HG03571 (cell line): ENCODE results near the gene PDE11A.
"Not testable (repeated sequence)": the region's sequence is repeated elsewhere in the genome, so short reads cannot be mapped to it uniquely, and the experiment has no call there.

ENCODE experiments used
- ATAC-seq: cut with Tn5 transposase; IDR thresholded peaks from one replicate; pipeline ENCODE4 v1.9.1; 2021; ENCODE audit not compliant: unreplicated experiment

PDE11A gene

DNA sequence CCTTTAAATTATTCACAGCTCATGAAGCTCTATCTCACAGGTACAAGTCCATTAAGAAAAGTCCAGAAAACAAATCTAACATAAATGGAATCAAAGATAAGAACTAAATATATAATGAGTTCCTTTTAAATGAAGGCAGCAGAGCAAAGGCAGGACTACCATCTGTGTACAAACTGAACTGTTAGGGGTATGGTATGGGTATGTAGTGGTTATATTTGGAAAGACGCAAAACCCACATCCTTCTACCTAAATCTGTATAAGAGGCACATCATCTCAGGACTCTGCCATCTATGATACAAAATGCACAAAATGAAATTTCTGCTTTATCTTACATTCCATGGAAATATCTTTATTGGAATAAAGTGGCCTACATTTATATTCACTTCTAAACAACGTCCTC is 59.9 kb downstream of the PDE11A start:
- ATAC-seq: no peak

DNA sequence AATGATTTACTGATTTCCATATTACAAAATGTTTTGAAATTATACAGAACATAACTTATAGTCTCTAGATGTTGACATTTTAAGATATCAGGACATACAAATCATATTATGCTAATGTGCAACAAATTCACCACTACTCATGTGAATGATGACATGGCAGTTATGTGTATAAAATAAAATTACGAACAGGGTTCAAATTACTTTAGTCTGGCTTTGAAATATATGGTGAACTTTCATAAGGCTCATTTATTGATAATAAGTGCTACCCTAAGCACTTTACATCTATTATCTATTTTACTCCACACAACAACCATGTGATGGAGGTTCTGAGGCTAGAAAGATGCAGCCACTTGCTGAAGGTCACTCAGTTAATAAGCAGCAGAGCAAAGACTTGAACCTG is 62.8 kb downstream of the PDE11A start:
- no peak for ATAC-seq

DNA sequence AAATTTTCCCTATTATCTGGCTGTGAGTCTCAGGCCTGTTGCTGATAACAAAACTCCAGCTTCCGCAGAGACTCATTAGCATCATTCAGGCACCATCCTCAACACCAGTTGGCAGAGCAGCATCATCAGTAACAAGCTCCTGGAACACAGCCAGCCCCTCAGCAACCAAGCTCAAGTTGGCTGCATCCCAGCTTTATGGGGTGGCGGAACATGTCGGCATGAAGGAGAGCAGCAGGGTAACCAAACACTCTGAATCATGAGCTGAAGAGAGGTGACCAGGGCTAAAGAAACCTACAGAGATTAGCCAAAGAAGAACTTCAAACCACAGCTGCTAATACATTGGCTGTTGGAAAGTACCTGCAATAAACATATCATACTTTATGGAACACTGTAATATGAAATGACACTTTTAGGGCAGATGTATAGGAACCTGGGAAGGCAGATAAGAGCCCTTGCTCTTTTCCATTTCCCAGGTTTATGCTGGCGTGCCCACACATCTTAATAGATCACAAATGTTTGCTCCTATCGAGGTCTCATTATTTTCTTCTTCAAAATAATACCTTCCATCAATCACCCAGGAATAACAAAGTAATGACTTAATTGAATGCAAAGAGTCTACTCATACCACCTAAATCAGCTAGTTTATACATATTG is 63.8 kb downstream of the PDE11A start:
- ATAC-seq: no peak

DNA sequence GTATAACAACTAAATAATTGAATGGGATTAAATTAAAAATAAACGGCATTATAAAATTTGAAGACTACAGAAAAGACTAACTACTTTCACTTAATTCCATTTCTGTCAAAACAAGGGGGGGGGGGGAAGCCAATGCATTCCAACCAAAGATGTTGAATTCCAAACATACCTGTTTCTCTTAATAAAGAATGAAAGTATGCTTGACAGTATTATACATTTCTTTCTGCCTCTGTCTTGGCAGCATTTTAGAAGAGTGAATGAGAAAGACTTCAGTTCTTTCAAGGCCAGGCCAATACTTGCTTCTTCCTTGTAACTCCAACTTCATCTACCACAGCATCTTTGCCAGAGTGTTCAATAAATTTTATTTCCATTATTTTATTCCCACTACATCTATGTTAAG is 65.9 kb downstream of the PDE11A start:
- ATAC-seq: no peak

DNA sequence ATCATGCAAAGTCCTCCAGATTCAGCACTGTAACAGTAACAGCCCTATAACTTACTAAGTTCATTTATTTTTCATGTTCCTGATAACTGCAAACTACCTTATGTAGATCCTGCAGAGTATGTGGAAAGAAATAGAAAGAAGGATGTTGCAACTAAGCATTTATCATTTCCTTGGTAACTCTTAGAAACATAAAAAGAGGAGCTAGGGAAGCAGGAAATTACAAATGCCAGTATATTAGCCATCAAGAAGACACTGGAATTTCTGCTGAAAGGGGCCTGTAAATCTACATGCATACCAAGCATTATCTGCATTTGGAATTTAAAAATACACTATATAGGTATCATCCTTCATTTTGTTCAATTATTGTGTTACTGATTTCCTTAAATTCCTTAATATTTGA is 66.8 kb downstream of the PDE11A start:
- no peak for ATAC-seq

DNA sequence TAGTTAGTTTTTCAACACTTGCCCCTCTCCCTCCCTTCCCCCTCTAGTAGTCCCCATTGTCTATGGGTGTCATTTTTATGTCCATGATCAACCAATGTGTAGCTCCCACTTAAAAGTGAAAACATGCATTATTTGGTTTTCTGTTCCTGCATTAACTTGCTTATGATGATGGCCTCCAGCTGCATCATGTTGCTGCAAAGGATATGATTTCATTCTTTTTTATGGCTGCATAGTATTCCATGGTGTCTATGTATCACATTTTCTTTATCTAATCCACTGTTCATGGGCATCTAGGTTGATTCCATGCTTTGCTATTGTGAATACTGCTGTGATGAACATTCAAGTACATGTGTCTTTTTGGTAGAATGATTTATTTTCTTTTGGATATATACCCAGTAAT is 70.5 kb downstream of the PDE11A start:
- ATAC-seq: no peak

DNA sequence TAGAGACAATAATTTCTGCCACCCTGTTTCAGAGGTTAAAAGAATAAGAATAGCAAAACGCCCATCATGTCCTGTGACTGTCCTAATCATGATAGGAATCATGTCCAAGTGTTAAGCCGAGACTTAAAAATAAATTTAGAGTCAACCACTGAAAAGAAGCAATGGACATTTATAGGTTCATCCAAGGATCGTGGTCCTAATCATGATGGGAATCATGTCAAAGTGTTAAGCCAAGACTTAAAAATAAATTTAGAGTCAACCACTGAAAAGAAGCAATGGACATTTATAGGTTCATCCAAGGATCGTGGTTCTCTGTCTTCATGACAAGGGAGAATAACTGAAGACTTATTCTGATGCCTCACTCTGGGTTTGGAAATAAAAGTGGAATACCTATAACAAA is 73.6 kb downstream of the PDE11A start:
- ATAC-seq: no peak

DNA sequence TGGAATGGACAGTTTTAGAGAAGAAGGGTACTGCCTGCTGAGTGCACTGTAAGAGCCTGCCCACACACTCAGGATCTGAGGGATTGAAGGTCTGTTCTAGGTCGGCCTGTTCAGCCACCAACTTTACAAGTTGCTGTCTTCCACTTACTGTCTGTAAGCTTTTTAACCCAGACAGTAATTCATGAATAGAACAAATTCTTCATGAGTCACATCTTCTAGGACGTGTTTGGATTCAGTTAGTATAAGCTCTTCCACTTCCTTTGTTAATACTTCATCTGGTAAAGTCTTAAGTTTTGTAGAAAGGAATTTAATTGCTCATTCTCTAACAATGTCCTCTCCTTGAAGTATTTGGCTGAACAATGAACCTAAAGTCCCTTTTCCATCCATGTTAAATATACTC is 74.6 kb downstream of the PDE11A start:
- no peak for ATAC-seq

DNA sequence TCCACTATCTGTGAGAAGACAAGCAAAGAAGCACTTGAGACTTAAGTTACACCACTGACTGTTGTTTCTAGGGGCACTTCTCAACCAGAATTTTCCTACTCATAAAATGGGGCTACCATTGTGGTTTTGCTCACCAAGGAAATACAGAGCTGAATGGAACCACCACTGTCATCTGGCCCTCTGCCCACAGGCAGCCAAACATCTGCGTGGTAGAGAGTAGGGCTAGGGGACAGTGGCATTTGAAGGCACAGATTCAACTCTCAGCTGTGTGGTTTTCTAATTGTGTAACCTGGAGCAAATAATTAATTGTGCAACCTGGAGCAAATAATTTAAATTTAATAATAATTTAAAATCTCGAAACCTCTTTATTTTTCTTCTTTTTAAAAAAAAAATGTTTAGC is 79.6 kb downstream of the PDE11A start:
- no peak for ATAC-seq

DNA sequence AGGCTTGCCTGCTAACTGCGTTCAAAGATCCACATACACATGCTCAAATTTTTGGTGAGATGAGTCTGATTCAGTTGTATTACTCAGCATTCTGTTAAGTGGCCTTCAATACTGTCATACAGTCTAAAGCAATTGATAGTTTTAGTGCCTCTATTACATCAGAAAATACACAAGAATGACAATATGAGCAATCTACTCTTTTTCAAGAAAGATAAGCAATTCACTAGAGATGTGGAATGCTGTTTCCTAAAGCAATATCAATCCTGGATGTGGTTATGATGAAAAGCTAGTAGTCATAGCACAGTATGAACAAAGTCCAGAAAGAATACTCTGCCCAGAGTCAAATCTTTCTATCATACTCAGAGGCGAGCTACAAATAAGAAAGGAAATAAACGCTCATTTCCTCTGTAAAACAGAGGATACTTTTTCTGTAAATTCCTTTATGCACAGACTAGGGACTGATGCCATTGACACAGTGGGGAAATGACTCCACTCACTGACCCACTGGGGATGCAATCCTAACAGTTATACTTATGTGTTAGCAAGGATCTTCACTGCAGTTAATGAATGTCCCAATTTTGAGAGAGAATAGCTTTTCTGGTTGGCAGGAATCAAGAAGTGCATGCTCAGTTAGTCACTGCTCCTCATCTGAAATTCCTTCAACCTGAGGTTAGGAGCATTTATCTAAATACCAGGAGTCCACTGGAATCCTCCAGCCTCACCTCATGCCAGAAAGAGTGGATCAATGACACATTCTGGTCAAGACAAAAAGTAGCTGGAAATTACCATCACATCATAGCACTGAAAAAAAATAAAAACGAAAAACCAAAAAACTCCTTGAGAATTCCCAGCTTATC is 83.3 kb downstream of the PDE11A start:
- no peak for ATAC-seq

DNA sequence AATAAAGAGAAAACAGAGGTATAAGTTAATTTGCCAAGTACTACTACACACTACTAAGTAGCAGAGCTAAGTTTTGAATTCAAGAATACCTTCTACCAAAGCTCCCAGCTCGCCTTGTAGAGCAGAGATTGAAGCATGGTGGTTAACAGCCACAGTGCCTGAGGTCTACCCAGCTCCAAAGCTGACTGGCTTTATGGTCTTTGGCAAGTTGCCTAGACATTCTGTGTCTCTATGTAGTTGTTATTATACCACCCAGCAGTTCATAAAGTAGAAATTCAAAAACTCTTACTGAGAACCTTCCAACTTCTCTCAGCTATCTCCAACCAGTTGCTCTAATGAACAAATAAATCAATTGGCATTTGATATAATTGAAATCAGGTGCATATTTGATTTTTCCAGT is 87.8 kb downstream of the PDE11A start:
- ATAC-seq: no peak

DNA sequence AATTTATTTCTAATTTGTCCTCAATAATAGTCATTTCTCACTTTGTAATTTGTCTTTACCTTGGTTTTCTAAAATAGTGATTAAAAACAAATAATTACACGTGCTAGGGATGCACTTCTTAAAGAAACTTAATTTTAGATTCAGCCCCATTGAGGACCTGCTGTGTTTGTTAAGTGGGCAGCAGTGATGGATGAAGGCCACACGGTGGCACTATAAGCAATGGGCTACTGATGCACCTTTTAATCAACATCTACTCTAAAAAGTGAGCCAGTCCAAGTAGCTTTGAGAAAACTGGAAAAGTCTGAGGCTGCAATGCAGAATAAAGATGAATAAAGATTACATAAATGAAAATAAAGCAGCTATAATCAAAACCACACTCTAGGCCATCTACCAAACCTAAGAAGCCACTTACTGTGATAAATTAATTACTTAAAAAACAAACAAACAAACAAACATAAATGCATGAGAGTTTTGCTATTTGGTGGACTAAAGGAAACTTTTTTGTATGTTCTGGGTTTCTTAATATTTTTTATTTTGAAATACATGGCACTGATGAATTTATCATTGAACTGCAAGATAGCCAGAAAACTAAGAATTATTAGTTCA is 89.3 kb downstream of the PDE11A start:
- peak; percentile 85 for ATAC-seq

DNA sequence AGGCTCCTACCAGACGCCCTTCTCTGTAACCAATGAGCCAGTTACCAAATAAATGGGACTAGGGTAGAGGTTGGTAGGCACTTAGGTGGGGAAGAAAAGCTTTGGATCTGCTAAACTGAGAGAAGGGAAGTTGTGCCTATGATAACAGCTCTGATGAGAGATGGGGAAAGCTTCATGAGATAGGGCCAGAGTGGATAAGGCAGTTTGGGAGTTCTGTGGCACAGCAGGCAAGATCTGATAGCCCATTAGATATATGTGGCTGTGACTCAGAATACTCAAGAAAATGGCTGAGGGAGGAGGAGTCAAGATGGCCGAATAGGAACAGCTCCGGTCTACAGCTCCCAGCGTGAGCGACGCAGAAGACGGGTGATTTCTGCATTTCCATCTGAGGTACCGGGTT is 99.8 kb downstream of the PDE11A start:
- ATAC-seq: no peak

DNA sequence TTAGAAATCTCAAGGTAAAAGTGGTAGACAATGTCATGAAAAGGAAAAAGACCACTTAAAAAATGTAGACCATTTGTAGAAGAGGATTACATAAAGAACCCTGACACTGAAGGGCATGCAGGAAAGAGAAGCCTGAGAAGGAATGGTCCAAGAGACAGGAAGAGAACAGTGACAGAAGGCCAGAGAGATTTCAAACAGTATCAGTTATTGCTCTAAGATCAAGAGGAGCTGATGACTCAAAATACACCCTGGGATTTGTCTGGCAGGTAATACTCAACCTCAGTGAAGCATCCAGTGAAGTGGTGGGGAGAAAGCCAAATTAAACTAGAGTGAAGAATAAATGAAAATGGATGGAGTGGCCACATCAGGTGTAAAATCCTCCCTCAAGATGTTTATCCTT is 100.5 kb downstream of the PDE11A start:
- ATAC-seq: no peak

DNA sequence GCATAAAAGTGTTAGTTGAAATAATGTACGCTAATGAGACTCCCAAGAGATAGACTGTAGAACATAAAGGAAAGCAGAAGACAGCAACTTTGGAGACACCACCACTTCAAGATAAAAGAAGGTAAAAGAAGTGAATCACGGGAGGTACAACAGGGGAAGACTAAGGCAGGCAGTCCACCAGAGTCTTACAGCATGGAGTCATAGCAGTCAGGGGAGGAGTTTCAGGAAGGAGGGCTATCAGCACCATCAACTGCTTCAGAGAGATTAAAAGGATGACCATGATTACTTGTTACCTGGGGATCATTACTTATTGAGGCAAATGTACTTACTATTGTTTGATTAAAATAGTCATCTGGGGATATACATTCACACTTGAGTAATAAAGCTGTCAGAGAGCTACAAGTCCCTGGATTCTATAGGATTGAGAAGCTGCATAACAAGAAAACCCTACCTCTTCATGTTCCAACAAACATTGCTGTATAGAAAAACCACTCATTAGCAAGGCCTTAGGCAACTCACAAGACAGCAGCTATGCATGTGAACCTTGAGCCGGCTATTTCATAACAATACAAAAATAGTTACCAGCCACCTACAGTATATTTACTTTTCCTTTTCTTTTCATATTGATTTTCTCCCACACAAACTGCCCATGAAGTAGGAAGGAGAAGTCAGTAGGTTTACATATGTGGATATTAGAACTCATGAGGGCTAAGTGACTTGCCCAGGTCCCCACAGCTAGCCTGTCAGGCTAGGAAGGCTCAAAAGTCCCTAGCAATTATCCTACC is 101.7 kb downstream of the PDE11A start:
- no peak for ATAC-seq

DNA sequence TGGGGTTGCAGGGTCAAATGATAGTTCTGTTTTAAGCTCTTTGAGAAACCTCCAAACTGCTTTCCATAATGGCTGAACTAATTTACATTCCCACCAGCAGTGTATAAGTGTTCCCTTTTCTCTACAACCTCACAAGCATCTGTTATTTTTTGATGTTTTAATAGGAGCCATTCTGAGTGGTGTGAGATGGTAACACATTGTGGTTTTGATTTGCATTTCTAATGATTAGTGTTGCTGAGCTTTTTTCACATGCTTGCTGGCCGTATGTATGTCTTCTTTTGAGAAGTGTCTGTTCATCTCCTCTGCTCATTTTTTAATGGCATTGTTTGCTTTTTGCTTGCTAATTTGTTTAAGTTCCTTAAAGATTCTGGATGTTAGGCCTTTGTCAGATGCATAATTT is 107.7 kb downstream of the PDE11A start:
- no peak for ATAC-seq

DNA sequence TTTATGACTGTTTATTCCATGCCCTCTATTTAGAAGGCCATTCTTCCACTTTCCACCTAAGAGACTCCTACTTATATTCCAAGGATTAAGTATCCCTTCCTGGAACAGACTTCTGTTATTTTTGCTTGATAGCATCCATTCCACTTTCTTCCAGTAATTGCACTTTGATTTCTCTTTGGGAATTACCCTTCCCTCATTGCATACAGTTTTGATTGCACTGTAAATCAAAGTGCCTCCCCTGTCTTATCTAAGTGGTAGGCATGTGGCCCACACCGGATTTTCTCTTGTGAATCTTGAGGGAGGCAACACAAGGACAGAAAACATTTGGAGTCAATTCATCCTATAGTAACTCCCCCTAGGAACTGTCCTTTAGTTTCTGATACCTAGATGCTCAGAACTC is 120.4 kb downstream of the PDE11A start:
- ATAC-seq: no peak

DNA sequence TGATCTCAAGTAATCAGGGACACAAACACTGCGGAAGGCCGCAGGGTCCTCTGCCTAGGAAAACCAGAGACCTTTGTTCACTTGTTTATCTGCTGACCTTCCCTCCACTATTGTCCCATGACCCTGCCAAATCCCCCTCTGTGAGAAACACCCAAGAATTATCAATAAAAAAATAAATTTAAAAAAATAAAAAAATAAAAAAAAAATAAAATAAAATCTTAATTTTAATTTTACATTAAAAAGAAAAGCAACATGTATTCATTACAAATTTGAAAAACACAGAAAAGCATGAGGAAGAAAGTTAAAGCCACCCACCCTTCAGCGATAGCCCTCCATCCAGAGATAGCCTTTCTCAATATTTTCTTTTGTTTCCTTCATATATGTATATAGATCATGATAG is 125.0 kb downstream of the PDE11A start:
- ATAC-seq: not testable (repeated sequence)

DNA sequence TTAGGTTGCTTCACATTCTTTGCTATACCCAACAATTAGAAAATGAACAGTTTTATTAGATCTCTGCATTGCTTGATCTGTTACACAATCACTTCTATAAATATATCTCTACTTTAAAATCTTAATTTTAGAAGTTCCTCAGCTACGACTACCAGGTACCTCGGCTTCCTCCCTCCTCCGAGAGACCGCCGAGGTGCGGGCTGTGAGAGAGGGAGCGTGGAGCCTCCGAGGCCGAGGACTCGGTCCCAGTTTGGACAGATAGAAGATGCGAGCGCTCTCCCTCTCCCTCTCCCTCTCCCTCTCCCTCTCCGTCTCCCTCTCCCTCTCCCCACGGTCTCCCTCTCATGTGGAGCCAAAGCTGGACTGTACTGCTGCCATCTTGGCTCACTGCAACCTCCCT is 128.0 kb downstream of the PDE11A start:
- not testable (repeated sequence) for ATAC-seq

DNA sequence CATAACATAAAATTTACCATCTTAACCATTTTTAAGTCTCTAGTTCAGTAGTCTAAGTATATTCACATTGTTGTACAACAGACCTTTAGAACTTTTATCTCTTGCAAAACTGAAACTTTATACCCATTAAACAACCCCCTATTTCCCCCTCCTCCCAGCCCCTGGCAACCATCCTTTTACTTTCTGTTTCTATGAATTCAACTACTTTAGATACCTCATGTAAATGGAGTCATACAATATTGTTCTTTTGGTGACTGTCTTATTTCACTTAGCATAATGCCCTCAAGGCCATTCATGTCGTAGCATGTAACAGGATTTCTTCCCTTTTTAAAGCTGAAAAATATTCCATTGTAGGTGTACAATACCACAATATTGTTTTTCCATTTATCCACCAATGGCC is 129.8 kb downstream of the PDE11A start:
- no peak for ATAC-seq

DNA sequence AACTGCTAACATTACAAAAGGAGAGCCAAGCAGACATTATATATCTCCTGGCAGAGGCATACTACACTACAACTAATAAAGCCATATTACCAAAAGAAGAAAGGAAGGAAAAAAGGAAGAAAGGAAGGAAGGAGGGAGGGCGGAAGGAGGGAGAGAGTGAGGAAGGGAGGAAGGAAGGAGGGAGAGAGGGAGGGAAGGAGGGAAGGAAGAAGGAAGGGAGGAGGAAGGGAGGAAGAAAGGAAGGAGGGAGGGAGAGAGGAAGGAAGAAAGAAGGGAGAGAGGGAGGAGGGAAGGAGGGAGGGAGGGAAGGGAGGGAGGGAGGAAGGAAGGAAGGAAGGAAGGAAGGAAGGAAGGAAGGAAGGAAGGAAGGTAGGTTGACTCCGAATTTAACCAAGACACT is 133.4 kb downstream of the PDE11A start:
- no peak for ATAC-seq

DNA sequence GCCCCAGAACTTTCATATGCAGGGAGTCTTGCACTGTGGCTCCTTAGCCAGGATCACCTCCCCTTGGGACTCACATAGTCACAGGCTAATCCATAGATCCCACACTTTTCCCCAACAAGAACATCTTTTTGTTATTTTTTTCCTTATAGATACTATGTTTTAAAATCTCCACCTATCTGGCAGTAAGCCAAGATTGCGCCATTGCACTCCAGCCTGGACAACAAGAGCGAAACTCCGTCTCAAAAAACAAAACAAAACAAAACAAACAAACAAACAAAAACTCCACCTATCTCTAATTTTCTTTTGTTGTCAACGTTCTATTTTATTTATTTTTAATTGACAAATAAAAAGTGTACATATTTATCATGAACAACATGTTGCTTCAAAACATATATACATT is 141.7 kb downstream of the PDE11A start:
- ATAC-seq: no peak
